SK-N-SH treated with all-trans-retinoic acid at 6 μM for 48 hours (cell line): Measurements from ENCODE around the gene MAP2K6.

Experiments
- GLIS3 ChIP-seq: fragments of 250-450 bp; sonication (Bioruptor Pico); IDR thresholded peaks from 2 replicates; pipeline ENCODE4 v1.5.0; 2020; ENCODE audit warnings: mild to moderate bottlenecking, moderate library complexity
- PPARA ChIP-seq: fragments of 250-450 bp; sonication (Bioruptor Pico); IDR thresholded peaks from 2 replicates; pipeline ENCODE4 v1.5.0; 2020; ENCODE audit warnings: mild to moderate bottlenecking, borderline replicate concordance
- TOX ChIP-seq: fragments of 250-450 bp; sonication (Bioruptor Pico); IDR thresholded peaks from 2 replicates; pipeline ENCODE4 v1.8.0; 2021; ENCODE audit warnings: mild to moderate bottlenecking, moderate library complexity, borderline replicate concordance
- ZNF8 ChIP-seq: fragments of 450-650 bp; formaldehyde crosslinking; IDR thresholded peaks from 2 replicates; pipeline ENCODE4 v1.5.0; 2020; ENCODE audit warnings: mild to moderate bottlenecking, moderate library complexity

DNA sequence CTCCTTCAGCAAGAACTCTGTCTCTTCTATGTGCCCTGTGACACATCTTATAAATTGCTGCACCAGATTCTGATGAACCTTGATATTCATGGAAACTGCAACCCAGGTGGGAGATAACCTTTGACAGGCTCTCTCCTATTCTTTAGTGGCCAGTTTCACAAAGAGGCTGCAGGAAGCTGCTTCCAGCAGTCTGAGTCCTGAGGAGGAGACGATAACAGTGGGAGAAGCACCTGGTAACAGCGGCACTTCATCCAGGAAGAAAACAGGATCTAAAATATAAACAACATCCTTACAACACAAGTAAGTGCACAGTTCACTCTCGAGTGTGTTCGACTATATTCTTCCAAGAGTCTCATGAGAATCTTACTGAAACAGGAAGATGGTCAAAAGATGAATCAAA, 180.1 kb downstream of the MAP2K6 start:
- no peak for TF ChIP-seq ZNF8 (CRISPR knock-in tag)
- TF ChIP-seq TOX (CRISPR knock-in tag): no peak
- no peak for TF ChIP-seq GLIS3 (CRISPR knock-in tag)
- TF ChIP-seq PPARA (CRISPR knock-in tag): no peak
